PFSK-1 (cell line): ENCODE results near the gene PCDHGA8.
A peak's percentile ranks its signal among the peaks of the same experiment; 100 is the strongest.

Experiments
- FOXP2 ChIP-seq: optimal IDR thresholded peaks from 2 replicates; pipeline ENCODE3; 2011; ENCODE audit warnings: borderline replicate concordance, control low read depth, inconsistent platforms; ENCODE audit not compliant: insufficient read depth; ENCODE audit errors: extremely low read length, extremely low read depth
- POLR2AphosphoS5 ChIP-seq: IDR thresholded peaks from 2 replicates; pipeline ENCODE4 v1.6.1; 2012; ENCODE audit warnings: low read depth, mild to moderate bottlenecking, control low read depth, low read length, moderate library complexity
- SIN3A ChIP-seq: IDR thresholded peaks from 2 replicates; pipeline ENCODE4 v1.6.1; 2012; ENCODE audit warnings: mild to moderate bottlenecking, low read length, moderate library complexity, borderline replicate concordance; ENCODE audit not compliant: insufficient read depth
- TAF1 ChIP-seq: IDR thresholded peaks from 2 replicates; pipeline ENCODE4 v1.6.1; 2012; ENCODE audit warnings: low read length, control low read depth, borderline replicate concordance; ENCODE audit not compliant: insufficient read depth
- TF ChIP-seq, protein P1 (sequence below), 2 experiments: IDR thresholded peaks; 2 replicates each; pipeline versions ENCODE4 v1.6.1 to v1.8.0; 2011 to 2012; ENCODE audit warnings: low read depth in 2 of 2, low read length in 2 of 2, control low read depth in 1 of 2, inconsistent platforms in 1 of 2, mild to moderate bottlenecking in 1 of 2, moderate library complexity in 1 of 2; ENCODE audit not compliant: insufficient read depth in 1 of 2

Gene PCDHGA8

DNA sequence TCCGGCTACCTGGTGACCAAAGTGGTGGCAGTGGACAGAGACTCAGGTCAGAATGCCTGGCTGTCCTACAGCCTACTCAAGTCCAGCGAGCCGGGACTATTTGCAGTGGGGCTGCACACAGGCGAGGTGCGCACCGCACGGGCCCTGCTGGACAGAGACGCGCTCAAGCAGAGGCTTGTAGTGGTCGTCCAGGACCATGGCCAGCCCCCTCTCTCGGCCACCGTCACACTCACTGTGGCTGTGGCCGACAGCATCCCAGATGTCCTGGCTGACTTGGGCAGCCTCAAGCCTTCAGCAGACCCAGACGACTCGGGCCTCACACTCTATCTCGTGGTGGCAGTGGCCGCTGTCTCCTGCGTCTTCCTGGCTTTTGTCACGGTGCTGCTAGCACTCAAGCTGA, 35.5 kb upstream of the PCDHGA8 start:
- TF ChIP-seq POLR2AphosphoS5 = no peak
- TF ChIP-seq SIN3A = no peak
- TF ChIP-seq, protein P1, sequence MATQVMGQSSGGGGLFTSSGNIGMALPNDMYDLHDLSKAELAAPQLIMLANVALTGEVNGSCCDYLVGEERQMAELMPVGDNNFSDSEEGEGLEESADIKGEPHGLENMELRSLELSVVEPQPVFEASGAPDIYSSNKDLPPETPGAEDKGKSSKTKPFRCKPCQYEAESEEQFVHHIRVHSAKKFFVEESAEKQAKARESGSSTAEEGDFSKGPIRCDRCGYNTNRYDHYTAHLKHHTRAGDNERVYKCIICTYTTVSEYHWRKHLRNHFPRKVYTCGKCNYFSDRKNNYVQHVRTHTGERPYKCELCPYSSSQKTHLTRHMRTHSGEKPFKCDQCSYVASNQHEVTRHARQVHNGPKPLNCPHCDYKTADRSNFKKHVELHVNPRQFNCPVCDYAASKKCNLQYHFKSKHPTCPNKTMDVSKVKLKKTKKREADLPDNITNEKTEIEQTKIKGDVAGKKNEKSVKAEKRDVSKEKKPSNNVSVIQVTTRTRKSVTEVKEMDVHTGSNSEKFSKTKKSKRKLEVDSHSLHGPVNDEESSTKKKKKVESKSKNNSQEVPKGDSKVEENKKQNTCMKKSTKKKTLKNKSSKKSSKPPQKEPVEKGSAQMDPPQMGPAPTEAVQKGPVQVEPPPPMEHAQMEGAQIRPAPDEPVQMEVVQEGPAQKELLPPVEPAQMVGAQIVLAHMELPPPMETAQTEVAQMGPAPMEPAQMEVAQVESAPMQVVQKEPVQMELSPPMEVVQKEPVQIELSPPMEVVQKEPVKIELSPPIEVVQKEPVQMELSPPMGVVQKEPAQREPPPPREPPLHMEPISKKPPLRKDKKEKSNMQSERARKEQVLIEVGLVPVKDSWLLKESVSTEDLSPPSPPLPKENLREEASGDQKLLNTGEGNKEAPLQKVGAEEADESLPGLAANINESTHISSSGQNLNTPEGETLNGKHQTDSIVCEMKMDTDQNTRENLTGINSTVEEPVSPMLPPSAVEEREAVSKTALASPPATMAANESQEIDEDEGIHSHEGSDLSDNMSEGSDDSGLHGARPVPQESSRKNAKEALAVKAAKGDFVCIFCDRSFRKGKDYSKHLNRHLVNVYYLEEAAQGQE (IDR thresholded peaks at IDR 0.05; ENCODE audit: insufficient read depth in 1 of 2, low read depth in 2 of 2, low read length in 2 of 2) = peak in 1 of 2 experiments; percentile 53; a peak in 1 of 4 replicates
- no peak for TF ChIP-seq TAF1
- no peak for TF ChIP-seq FOXP2

DNA sequence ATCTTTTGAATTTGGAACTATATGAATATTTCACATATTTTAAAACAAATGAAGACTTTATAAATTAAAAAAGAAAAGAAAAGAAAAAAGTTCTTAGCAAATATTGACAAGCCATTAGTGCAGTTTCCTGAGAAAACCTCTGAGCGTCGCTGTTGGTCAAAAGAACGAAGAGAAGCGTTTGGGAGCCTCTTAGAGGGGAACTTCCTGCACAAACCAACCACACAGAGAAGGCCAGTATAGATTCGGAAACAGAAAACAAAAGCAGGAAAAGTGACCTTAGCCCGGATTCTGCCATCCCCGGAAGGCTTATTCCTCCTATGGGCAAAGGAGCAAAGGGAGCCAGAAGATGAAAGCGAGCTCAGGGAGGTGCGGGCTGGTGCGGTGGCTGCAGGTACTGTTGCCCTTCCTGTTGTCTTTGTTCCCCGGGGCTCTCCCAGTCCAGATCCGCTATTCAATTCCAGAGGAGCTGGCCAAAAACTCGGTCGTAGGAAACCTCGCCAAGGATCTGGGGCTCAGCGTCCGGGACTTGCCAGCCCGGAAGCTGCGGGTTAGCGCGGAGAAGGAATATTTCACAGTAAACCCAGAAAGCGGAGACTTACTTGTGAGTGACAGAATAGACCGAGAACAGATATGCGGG, 32.5 kb upstream of the PCDHGA8 start, which contains the start of gene PCDHGB2:
Gene PCDHGB2, plus strand, starts transcription at position 205 of the 637 bp plus-strand sequence. Its CDS starts 142 bp downstream, at position 347.
- TF ChIP-seq POLR2AphosphoS5 = no peak
- TF ChIP-seq SIN3A = no peak

DNA sequence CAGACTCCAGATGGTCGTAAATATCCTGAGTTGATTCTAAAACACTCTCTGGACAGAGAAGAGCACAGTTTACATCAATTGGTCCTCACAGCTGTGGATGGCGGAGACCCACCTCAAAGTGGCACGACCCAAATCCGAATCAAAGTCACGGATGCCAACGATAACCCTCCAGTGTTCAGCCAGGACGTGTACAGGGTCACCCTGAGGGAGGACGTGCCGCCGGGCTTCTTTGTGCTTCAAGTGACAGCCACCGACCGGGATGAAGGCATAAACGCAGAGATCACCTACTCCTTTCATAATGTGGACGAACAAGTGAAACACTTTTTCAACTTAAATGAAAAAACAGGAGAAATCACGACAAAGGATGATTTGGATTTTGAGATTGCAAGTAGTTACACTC, 31.7 kb upstream of the PCDHGA8 start:
- no peak for TF ChIP-seq POLR2AphosphoS5
- TF ChIP-seq SIN3A = no peak
- no peak for TF ChIP-seq TAF1
- TF ChIP-seq, protein P1 (IDR thresholded peaks at IDR 0.05; ENCODE audit: insufficient read depth in 1 of 2, low read depth in 2 of 2, low read length in 2 of 2) = no peak
- no peak for TF ChIP-seq FOXP2

DNA sequence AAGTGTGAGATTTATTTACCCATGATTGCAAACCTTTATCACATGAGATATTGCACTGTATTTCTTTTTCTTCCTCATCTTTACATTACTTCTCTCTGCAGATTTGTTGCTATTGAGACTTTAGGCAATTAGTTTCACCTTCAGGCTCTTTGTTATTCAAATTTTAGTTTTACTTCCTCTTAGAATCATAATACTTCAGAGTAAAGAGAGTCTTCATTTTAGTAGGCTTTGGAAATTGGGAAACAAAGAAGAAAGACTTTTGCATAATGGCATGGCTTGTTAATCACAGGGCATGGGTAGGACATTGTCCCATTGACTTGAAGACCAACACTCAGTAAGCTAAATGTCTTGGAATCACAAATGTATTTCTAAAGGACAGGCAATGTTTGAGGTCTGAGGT, 29.7 kb upstream of the PCDHGA8 start:
- TF ChIP-seq, protein P1 (IDR thresholded peaks at IDR 0.05; ENCODE audit: insufficient read depth in 1 of 2, low read depth in 2 of 2, low read length in 2 of 2) = no peak
- no peak for TF ChIP-seq FOXP2
- TF ChIP-seq SIN3A = no peak
- no peak for TF ChIP-seq TAF1
- no peak for TF ChIP-seq POLR2AphosphoS5

DNA sequence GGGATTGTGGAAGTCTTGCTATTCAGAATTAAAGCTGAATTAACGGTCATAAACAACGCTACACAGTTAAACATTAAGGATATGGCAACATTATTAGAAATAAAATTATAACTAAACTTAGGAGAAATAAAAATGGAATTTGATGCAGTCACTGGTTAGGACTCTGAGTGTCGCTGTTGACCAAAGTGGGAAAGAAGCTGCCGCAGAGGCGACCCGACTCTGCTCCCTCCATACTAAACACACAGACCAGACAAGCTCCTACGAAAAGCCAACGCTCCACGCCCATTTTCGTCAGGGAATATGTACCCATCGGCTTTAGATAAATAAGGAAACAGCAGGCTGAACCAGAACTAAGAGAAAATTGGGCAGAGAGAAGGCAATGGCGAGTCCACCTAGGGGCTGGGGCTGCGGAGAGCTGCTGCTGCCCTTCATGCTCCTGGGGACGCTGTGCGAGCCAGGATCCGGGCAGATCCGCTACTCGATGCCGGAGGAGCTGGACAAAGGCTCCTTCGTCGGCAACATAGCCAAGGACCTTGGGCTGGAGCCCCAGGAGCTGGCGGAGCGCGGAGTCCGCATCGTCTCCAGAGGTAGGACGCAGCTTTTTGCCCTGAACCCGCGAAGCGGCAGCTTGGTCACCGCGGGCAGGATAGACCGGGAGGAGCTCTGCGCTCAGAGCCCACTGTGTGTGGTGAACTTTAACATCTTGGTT, 28.3 kb upstream of the PCDHGA8 start, which contains the start of gene PCDHGA5:
Gene PCDHGA5, plus strand, starts transcription at position 211 of the 709 bp plus-strand sequence. Its CDS starts 169 bp downstream, at position 380.
- TF ChIP-seq POLR2AphosphoS5 = no peak
- TF ChIP-seq FOXP2 = no peak
- no peak for TF ChIP-seq TAF1
- TF ChIP-seq, protein P1 (IDR thresholded peaks at IDR 0.05; ENCODE audit: insufficient read depth in 1 of 2, low read depth in 2 of 2, low read length in 2 of 2) = no peak
- no peak for TF ChIP-seq SIN3A
